HG03521 (cell line): ENCODE measurements around the gene C10orf90.

Experiments used
- ATAC-seq: cut with Tn5 transposase; IDR thresholded peaks from one replicate; pipeline ENCODE4 v1.9.1; 2021; ENCODE audit warnings: mild to moderate bottlenecking, moderate library complexity; ENCODE audit not compliant: unreplicated experiment

The C10orf90 gene

DNA sequence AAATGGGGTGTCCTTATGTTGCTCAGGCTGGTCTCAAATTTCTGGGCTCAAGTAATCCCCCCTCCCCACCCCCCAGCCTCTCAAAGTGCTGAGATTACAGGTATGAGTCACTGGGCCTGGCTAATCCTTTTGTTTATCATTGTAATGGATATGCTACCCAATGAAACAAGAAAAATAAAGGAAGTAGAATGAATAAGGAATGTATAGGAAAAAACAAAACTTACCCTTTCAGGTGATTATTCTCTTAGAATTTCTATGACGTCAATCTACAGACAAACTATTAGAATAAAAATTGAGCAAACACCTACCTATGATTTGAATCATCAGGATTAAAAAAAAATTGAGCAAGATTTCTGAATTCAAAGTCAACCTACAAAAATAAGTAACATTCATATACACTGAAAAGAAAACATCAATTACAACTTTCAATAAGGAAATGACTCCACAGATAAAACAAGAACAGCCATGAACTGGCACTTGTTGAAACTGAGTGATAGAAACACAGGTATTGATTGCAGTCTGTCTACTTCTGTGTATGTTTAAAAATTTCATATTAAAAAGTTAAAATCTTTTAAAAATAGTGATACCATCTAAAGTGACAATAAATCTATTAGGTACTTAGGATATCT, 294.5 kb downstream of the C10orf90 start:
- ATAC-seq = no peak

GRCh38 chr10:126375299-126375698, 295.2 kb downstream of the C10orf90 start:
- ATAC-seq = no peak
